Right lung (tissue), 5 donors: ENCODE measurements around the gene NOS1AP. TPM values are rescaled to one million over a fixed set of nuclear protein-coding genes. Genes with fewer than 3 reads are reported as not detected.

Experiments used
- DNase-seq, 2 donors: peaks; one replicate each; pipeline ENCODE4 v3.0.0-alpha.2; 2013
- polyA plus RNA-seq, 5 donors: library from polyadenylated mRNA; unstranded; fragments of 120-200 nt; gene quantifications; one replicate each; pipeline versions ENCODE4 v1.2.1 to v1.2.3, GENCODE V29; 2013; ENCODE audit warnings: inconsistent platforms in 1 of 5, low replicate concordance in 1 of 5; ENCODE audit not compliant: insufficient read length in 5 of 5, insufficient read depth in 1 of 5

The NOS1AP gene
- polyA plus RNA-seq, 5 donors, result 2.0 to 3.2 (median 2.8) TPM

GRCh38 chr1:162365284-162366020, 296.0 kb downstream of the NOS1AP start:
- no peak for DNase-seq

DNA sequence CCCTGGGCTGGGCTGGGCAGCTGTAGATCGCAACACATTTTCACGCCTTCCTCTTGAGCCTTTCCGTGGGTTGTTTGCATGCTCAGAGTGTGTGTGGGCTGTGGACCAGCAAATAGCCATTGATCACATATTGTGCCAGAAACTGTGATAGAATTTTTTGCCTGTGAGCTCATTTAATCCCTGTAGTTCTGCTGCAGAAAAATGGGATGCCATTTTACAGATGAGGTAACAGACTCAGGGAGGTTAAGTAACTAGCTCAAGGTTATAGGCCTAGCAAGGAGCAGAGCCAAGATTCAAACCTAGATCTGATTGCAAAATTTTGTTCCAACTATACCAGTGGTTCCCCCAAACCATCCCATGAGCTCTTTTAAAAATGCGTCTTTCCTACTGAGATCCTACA, 296.7 kb downstream of the NOS1AP start:
- DNase-seq, result no peak

DNA sequence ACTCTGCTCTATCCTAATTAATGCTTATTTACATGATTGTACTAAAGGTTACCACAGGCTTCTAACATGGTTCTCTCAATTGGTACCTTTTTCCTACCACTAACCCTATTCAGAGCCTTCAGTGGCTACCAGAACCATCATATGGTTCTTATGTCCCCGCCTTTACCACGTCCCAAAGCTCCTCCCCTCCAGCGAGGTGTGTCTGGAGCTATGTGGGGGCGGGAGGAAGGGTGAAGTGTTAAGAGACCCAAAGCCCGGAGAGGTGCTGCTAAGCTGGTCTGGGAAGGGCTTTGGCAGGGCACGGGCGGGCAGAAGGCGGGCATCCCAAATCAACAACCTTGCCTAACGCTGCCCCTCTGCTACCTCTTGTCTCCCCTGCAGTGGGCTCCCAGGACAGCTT, 297.2 kb downstream of the NOS1AP start:
- DNase-seq, result no peak

- DNase-seq, result no peak
These were observed 297.6 kb downstream of the NOS1AP start for GRCh38 chr1:162367073-162367472.

DNA sequence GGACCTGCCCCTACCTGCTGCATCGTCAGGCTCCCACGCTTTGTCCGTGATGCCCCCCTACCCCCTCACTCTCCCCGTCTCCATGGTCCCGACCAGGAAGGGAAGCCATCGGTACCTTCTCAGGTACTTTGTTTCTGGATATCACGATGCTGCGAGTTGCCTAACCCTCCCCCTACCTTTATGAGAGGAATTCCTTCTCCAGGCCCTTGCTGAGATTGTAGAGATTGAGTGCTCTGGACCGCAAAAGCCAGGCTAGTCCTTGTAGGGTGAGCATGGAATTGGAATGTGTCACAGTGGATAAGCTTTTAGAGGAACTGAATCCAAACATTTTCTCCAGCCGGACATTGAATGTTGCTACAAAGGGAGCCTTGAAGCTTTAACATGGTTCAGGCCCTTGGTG, 298.3 kb downstream of the NOS1AP start:
- no peak for DNase-seq

DNA sequence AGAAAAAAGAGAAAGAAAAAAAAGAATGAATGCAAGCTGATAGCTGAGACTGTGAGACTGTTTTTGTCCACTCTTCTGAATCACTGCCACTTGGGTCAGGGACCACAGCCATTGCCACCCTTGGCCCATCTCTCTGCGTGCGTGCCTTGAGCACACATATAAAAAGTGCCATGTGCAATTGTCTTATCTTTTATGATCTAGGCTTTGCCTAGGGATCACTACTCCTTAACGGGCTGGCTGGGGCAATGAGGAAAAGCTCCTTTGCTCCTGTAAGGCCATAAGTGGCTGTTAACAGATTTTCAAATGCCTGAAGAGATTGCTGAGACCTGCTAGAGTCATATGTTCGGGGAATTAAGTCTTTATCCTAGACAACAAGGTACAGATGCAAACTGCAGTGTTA, 299.0 kb downstream of the NOS1AP start:
- no peak for DNase-seq

DNA sequence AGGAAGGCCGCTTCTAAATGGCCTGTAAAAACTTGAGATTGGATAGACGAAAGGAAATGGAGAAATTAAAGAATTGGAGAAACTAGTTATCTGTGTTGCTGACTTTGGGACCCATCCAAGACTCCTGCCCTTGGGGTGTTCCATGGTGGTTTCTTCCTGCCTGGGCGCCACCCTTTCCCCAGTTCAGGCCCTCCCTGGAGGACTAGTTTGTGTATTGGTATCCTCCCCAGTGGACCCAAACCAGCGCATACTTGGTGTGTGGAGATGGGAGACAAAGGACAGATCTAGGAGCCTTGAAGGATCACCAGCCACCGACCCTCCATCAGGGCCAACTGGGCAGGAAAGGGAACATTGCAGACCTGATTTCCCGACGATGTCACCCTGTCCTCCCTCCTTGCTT, 300.1 kb downstream of the NOS1AP start:
- no peak for DNase-seq

DNA sequence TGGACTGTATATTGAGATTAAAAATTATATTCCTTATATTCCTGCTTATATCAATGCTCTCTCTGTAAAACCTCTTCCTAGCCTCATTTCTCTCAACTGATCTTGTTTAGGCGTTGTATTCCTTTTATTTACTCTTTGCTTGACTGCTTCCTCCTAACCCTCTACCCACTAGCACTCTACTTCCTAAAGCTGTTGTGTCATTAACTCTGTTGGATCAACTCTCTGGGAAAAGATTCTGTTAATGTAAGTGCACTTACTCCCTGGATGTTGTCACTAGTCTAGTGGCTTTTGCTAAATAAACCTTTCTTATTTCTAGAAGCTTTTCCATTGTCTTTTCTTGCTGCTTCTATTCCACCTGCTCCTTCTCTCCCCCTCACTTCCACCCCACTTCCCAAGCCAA, 300.7 kb downstream of the NOS1AP start:
- DNase-seq, result no peak

GRCh38 chr1:162370721-162371120, 301.2 kb downstream of the NOS1AP start:
- no peak for DNase-seq

DNA sequence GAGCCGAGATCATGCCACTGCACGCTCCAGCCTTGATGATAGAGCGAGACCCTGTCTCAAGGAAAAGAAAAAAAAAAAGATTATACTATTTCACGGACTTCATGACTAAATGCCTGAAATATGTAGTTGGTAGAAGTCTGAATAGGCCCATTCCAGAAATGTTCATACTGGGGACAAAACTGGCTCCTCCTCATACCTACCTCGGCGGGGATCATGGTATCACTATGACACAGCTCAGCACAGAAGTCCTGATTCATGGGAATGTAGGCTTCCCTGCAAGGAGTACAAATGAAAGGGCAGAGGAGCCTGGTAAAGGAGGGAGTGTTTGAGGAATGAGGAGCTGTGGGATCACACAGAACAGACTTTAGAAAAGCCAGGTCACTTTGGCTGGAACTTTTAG, 302.1 kb downstream of the NOS1AP start:
- DNase-seq, result no peak

DNA sequence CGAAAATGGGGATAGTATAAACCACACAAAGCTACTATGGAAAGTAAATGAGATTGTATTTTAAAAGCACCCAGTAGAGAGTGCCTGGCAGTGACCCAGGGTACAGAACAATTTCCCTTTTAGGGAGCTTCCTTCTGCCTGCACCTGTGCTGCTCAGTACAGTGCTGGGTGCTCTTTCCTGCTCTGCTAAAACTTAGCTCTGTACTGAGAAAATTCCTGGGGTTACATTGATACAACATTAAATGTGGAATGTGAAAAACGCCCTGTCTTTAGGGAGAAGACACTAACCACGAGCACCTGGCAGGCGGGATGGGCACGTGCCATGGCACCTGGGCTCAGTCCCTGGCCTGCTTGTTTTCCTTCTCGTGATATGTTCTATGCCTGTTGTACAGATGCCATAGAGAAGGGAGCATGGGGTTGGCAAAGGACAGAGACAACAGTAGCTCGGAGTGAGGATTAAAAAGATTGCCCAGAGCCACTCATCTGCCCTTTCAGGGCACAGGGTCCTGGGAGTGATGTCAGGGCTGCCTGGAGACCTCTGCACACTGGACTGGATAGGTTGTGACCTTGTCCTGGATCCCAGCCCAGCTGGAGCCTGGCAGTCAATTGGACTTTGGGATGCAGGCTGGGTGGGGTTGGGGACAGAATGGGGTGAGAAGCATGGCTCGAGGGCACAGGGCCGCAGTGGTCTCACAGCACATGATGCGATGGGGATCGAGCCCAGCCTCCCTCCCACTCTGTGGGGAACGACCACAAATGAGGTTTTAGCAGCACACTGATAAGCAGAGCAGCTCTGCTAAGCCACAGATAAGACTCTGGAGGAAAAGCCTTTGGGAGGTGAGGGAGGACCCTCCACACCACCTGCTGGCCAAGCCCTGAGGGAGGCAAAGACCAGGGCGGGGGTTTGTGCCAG, 302.9 kb downstream of the NOS1AP start:
- DNase-seq, result no peak

- DNase-seq, result no peak
These were observed 303.6 kb downstream of the NOS1AP start for GRCh38 chr1:162373072-162373427.

DNA sequence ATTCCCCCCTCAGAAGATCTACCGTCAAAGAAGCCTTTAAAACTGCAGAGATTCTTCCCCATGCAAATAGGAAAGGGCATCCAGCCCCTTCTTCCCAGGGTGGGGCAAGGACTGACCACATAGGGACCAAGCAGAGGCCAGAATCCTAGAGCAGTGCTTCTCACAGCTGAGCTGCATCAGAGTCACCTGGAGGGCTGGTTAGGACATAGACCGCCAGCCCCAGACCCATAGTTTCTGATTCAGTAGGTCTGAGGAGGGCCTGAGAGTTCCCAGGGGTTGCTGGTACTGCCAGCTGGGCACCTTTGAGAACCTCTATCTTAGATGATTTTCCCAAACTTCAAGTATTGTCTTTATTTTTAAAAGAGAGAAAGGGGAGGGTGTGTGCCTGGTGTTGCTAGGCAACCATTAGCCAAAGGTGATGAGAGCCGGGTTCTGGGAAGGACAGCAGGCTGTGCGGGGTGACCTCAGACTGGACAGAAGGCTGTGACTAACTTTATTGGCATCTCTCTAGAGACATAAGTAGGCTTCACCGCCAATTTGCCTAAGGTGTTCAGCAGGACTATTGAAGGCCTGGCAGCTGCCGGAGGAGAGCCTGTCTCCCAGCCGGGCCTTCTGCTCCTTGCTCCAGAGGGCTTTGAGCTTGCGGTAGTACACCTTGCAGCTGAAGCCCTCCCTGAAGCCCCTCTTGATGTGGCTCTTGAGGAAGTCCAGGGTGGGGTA, 304.2 kb downstream of the NOS1AP start:
- no peak for DNase-seq

- DNase-seq, result no peak
These were observed 304.9 kb downstream of the NOS1AP start for GRCh38 chr1:162374406-162374805.

GRCh38 chr1:162375463-162375862, 306.0 kb downstream of the NOS1AP start:
- DNase-seq, result no peak

- no peak for DNase-seq
These were observed 307.2 kb downstream of the NOS1AP start, which contains the start of gene SPATA46 for GRCh38 chr1:162376691-162377090. Gene SPATA46, minus strand, starts transcription at chr1:162376854. Its CDS starts 64 bp downstream, at chr1:162376790.

GRCh38 chr1:162380061-162380846, 310.8 kb downstream of the NOS1AP start:
- no peak for DNase-seq

DNA sequence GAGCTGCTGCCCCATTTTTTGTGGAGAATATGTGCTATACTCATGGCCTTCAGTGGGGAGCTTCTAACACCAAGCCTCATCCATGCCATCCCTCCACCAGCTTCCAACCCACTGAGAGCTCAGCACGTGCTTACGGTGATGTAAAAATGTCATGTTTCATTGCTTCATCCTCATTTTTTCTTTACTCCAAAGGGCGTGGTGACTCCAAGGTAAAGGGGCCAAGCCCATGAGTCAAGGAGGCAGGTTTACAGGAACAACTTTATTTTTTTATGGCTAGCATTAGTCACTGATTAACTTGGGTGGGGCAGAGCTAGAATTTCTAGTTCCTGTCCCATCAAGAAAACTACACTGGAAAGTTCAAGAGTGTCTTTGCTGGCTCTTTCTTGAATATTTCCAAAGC, 311.9 kb downstream of the NOS1AP start, which contains the start of gene C1orf226:
C1orf226 (plus strand) TSS at position 346 of the 400 bp plus-strand sequence. CDS start 174 bp downstream, outside the sequence.
- DNase-seq, result no peak

- no peak for DNase-seq
These were observed 312.7 kb downstream of the NOS1AP start for GRCh38 chr1:162381941-162382750.

GRCh38 chr1:162383091-162383490, 313.6 kb downstream of the NOS1AP start:
- no peak for DNase-seq
